Astrocyte (in vitro differentiated cells and primary cell): ENCODE measurements around the gene NARS2. TPM values are rescaled to one million over a fixed set of nuclear protein-coding genes. Genes with fewer than 3 reads are reported as not detected.
"Not testable (repeated sequence)": the region's sequence is repeated elsewhere in the genome, so short reads cannot be mapped to it uniquely, and the experiment has no call there.

Experiments
- DNase-seq: peaks from one replicate; pipeline ENCODE4 v3.0.0-alpha.2; 2010; ENCODE audit warnings: low read depth
- FAIRE-seq: peaks from 2 replicates; lab custom pipeline; 2011; peaks lifted over from hg19 to GRCh38; lab: Jason Lieb, UNC
- H2AFZ ChIP-seq: 2 replicates; pipeline ENCODE4 v1.6.0; 2012; ENCODE audit warnings: low read depth, low read length, inconsistent platforms
- H3K27ac ChIP-seq: 2 replicates; pipeline ENCODE4 v1.5.1; 2011; ENCODE audit warnings: low read depth, low read length, inconsistent platforms
- H3K27me3 ChIP-seq: 2 replicates; pipeline ENCODE4 v1.6.0; 2011; ENCODE audit warnings: low read length, inconsistent platforms; ENCODE audit not compliant: insufficient read depth
- H3K36me3 ChIP-seq: 2 replicates; pipeline ENCODE4 v1.5.1; 2011; ENCODE audit warnings: low read length, inconsistent platforms; ENCODE audit not compliant: insufficient read depth
- H3K4me1 ChIP-seq: 2 replicates; pipeline ENCODE4 v1.5.1; 2011; ENCODE audit warnings: low read length, inconsistent platforms; ENCODE audit not compliant: insufficient read depth
- H3K4me2 ChIP-seq: 2 replicates; pipeline ENCODE4 v1.6.0; 2012; ENCODE audit warnings: low read length, inconsistent platforms
- H3K4me3 ChIP-seq: 2 replicates; pipeline ENCODE4 v1.5.1; 2011; ENCODE audit warnings: low read depth, mild to moderate bottlenecking, low read length, inconsistent platforms; ENCODE audit not compliant: insufficient read depth
- H3K79me2 ChIP-seq: 2 replicates; pipeline ENCODE4 v1.6.0; 2012; ENCODE audit warnings: mild to moderate bottlenecking, low read length, inconsistent platforms; ENCODE audit not compliant: insufficient read depth
- H3K9ac ChIP-seq: 2 replicates; pipeline ENCODE4 v1.6.0; 2012; ENCODE audit warnings: mild to moderate bottlenecking, low read length, inconsistent platforms
- H3K9me3 ChIP-seq: 2 replicates; pipeline ENCODE4 v1.5.1; 2012; ENCODE audit warnings: low read depth, mild to moderate bottlenecking, low read length, inconsistent platforms; ENCODE audit not compliant: insufficient read depth
- H4K20me1 ChIP-seq: 2 replicates; pipeline ENCODE4 v1.6.0; 2012; ENCODE audit warnings: low read length, inconsistent platforms; ENCODE audit not compliant: insufficient read depth
- H3K27ac Mint-ChIP-seq: one replicate; pipeline ENCODE4 v1.8.0; 2021; ENCODE audit warnings: mild to moderate bottlenecking, mixed read lengths; ENCODE audit not compliant: unreplicated experiment
- H3K27me3 Mint-ChIP-seq: one replicate; pipeline ENCODE4 v1.8.0; 2021; ENCODE audit warnings: low read depth, mixed read lengths; ENCODE audit not compliant: unreplicated experiment
- H3K36me3 Mint-ChIP-seq: one replicate; pipeline ENCODE4 v1.8.0; 2021; ENCODE audit warnings: low read depth, mixed read lengths; ENCODE audit not compliant: unreplicated experiment
- H3K4me1 Mint-ChIP-seq: one replicate; pipeline ENCODE4 v1.8.0; 2021; ENCODE audit warnings: low read depth, mixed read lengths; ENCODE audit not compliant: unreplicated experiment
- H3K4me3 Mint-ChIP-seq: one replicate; pipeline ENCODE4 v1.8.0; 2021; ENCODE audit warnings: mild to moderate bottlenecking, moderate library complexity, mixed read lengths; ENCODE audit not compliant: unreplicated experiment
- H3K9me3 Mint-ChIP-seq: one replicate; pipeline ENCODE4 v1.8.0; 2021; ENCODE audit warnings: mild to moderate bottlenecking, mixed read lengths; ENCODE audit not compliant: unreplicated experiment
- EZH2 ChIP-seq: IDR thresholded peaks from 2 replicates; pipeline ENCODE4 v1.6.1; 2012; ENCODE audit warnings: mild to moderate bottlenecking, low read length, inconsistent platforms; ENCODE audit not compliant: insufficient read depth
- total RNA-seq: library from RNA; stranded (reverse); gene quantifications from 2 replicates; pipeline ENCODE4 v1.2.1, GENCODE V29; 2021
- TF ChIP-seq, protein P1 (sequence below): IDR thresholded peaks from 2 replicates; pipeline ENCODE4 v1.5.1; 2011; ENCODE audit warnings: low read depth, mild to moderate bottlenecking, inconsistent platforms, low read length, moderate library complexity; ENCODE audit not compliant: insufficient read depth

NARS2 gene
- total RNA-seq, 1 donor from 2014 or later = 10.1 TPM

DNA sequence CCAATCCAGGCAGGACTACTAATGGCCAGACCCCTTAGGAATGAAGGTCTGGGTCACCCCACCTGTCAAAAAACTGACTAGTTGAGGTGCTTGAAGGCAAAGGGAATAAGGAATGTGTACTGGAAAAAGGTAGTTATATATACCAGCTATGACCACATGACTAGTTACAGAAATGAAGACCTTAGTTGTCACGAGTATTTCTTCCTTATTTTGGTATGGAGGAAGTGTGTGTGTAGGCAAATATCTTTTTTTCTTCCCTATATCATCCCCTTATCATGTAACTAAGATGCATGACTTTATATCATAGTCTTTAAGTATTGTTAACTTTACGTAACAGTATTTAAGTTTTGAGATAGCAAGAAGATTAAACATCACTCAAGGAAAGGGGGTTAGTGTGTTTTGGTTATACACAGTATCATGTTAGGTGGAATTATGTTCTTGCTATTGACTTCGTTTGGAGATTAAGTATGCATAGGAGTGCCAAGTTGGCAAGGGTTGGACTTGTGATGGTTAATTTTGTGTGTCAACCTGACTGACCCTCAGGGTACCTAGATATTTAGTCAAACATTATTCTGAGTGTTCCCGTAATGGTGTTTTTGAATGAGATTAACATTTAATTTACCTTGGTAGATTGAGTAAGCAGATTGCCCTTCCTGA, 38.2 kb upstream of the NARS2 start:
- Histone ChIP-seq H3K27me3 (no peaks in the 10 kb centered on the region), H2AFZ (no peak overlapping the region), H3K27ac (no peak overlapping the region), H4K20me1 (no peaks in the 10 kb centered on the region), H3K4me3 (no peak overlapping the region), H3K9me3 (no peaks in the 10 kb centered on the region), H3K4me1 (no peaks in the 10 kb centered on the region), H3K4me2 (no peak overlapping the region), H3K9ac (no peak overlapping the region), H3K79me2 (no peaks in the 10 kb centered on the region), H3K36me3 (no peaks in the 10 kb centered on the region)
- H3K4me1 Mint-ChIP-seq = no peaks in the 10 kb centered on the region
- FAIRE-seq (no peak), DNase-seq (no peak)
- H3K27me3 Mint-ChIP-seq = no peaks in the 10 kb centered on the region
- no peak for TF ChIP-seq EZH2
- TF ChIP-seq, protein P1, sequence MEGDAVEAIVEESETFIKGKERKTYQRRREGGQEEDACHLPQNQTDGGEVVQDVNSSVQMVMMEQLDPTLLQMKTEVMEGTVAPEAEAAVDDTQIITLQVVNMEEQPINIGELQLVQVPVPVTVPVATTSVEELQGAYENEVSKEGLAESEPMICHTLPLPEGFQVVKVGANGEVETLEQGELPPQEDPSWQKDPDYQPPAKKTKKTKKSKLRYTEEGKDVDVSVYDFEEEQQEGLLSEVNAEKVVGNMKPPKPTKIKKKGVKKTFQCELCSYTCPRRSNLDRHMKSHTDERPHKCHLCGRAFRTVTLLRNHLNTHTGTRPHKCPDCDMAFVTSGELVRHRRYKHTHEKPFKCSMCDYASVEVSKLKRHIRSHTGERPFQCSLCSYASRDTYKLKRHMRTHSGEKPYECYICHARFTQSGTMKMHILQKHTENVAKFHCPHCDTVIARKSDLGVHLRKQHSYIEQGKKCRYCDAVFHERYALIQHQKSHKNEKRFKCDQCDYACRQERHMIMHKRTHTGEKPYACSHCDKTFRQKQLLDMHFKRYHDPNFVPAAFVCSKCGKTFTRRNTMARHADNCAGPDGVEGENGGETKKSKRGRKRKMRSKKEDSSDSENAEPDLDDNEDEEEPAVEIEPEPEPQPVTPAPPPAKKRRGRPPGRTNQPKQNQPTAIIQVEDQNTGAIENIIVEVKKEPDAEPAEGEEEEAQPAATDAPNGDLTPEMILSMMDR = no peak
- H3K36me3 Mint-ChIP-seq = no peaks in the 10 kb centered on the region
- no peak overlapping the region for H3K27ac Mint-ChIP-seq
- peaks cover 3% of the 10 kb centered on the region for H3K9me3 Mint-ChIP-seq
- H3K4me3 Mint-ChIP-seq = no peak overlapping the region

- DNase-seq, H4K20me1 ChIP-seq, H3K4me3 ChIP-seq, FAIRE-seq, H3K27ac Mint-ChIP-seq, H3K27me3 ChIP-seq, H3K36me3 Mint-ChIP-seq, H3K9me3 ChIP-seq, H3K9me3 Mint-ChIP-seq, H3K27ac ChIP-seq, H2AFZ ChIP-seq, H3K9ac ChIP-seq, H3K27me3 Mint-ChIP-seq, H3K4me1 ChIP-seq, H3K36me3 ChIP-seq, H3K79me2 ChIP-seq, H3K4me1 Mint-ChIP-seq, H3K4me2 ChIP-seq, H3K4me3 Mint-ChIP-seq: not testable (repeated sequence)
These were observed 34.7 kb upstream of the NARS2 start for GRCh38 chr11:78609321-78609720.

DNA sequence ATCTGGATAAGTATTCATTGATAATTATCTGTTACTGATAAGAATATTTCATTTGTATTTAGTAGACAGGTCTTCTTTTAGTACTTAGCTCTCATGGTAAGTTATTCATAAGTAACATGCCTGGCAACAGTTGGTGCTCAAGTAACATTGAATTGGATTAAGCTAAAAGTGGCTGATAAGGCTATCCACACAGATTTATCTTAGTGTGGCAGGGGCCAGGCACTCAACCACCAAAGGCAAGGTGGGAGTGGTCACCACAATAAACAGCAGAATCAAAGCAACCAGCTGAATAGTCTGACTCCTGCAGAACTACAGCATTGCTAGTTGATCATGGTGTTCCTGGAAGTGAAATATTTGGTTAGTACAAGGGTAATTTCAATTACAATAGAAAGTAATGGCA, 33.0 kb upstream of the NARS2 start:
- FAIRE-seq (no peak), DNase-seq (no peak)
- Histone ChIP-seq H4K20me1 (no peaks in the 10 kb centered on the region), H3K9me3 (no peaks in the 10 kb centered on the region), H3K4me3 (no peak overlapping the region), H3K27ac (no peak overlapping the region), H3K9ac (no peak overlapping the region), H3K36me3 (no peaks in the 10 kb centered on the region), H3K4me2 (no peak overlapping the region), H2AFZ (no peak overlapping the region), H3K79me2 (no peaks in the 10 kb centered on the region), H3K27me3 (no peaks in the 10 kb centered on the region), H3K4me1 (no peaks in the 10 kb centered on the region)
- TF ChIP-seq, protein P1 = no peak
- TF ChIP-seq EZH2 = no peak
- H3K4me3 Mint-ChIP-seq = no peak overlapping the region
- no peaks in the 10 kb centered on the region for H3K36me3 Mint-ChIP-seq
- no peaks in the 10 kb centered on the region for H3K27me3 Mint-ChIP-seq
- H3K9me3 Mint-ChIP-seq = peaks cover 3% of the 10 kb centered on the region
- H3K27ac Mint-ChIP-seq = no peak overlapping the region
- no peaks in the 10 kb centered on the region for H3K4me1 Mint-ChIP-seq
